Keratinocyte (primary cell): ENCODE data around the gene SERPINA5. TPM values are rescaled to one million over a fixed set of nuclear protein-coding genes. Genes with fewer than 3 reads are reported as not detected.

Experiments used
- DNase-seq: peaks from one replicate; pipeline ENCODE4 v3.0.0-alpha.2; 2011; ENCODE audit warnings: low read depth, missing footprints, low spot score
- FAIRE-seq: peaks from 2 replicates; lab custom pipeline; 2011; peaks lifted over from hg19 to GRCh38; lab: Jason Lieb, UNC
- H2AFZ ChIP-seq: 2 replicates; pipeline ENCODE4 v1.6.0; 2012; ENCODE audit warnings: low read length, control low read depth, inconsistent platforms; ENCODE audit not compliant: control insufficient read depth
- H3K27ac ChIP-seq: 2 replicates; pipeline ENCODE4 v1.5.1; 2011; ENCODE audit warnings: low read length; ENCODE audit not compliant: control insufficient read depth, insufficient read depth
- H3K27me3 ChIP-seq: 3 replicates; pipeline ENCODE4 v1.6.0; 2011; ENCODE audit warnings: low read length; ENCODE audit not compliant: control insufficient read depth, insufficient read depth; ENCODE audit errors: extremely low read depth
- H3K36me3 ChIP-seq, 2 experiments: 2 replicates in 1 of 2; 3 replicates in 1 of 2; pipeline ENCODE4 v1.5.1; 2011; ENCODE audit warnings: low read length in 2 of 2, mild to moderate bottlenecking in 1 of 2; ENCODE audit not compliant: control insufficient read depth in 2 of 2, insufficient read depth in 2 of 2; ENCODE audit errors: extremely low read depth in 1 of 2
- H3K4me1 ChIP-seq: 3 replicates; pipeline ENCODE4 v1.5.1; 2011; ENCODE audit warnings: low read length; ENCODE audit not compliant: control insufficient read depth, insufficient read depth; ENCODE audit errors: extremely low read depth
- H3K4me2 ChIP-seq: 3 replicates; pipeline ENCODE4 v1.6.0; 2011; ENCODE audit warnings: low read depth, low read length; ENCODE audit not compliant: control insufficient read depth, insufficient read depth; ENCODE audit errors: extremely low read depth
- H3K4me3 ChIP-seq, 3 experiments: fragments of 200-600 bp in 1 of 3; sonication (generic) in 1 of 3; 2 replicates in 2 of 3; 3 replicates in 1 of 3; pipeline ENCODE4 v1.5.1; 2011 to 2016; ENCODE audit warnings: low read length in 3 of 3, mild to moderate bottlenecking in 3 of 3, control low read depth in 2 of 3, inconsistent platforms in 1 of 3, low read depth in 1 of 3, mixed read lengths in 1 of 3, mixed run types in 1 of 3, moderate library complexity in 1 of 3; ENCODE audit not compliant: control insufficient read depth in 2 of 3, insufficient read depth in 2 of 3; ENCODE audit errors: extremely low read depth in 1 of 3
- H3K79me2 ChIP-seq: 2 replicates; pipeline ENCODE4 v1.6.0; 2012; ENCODE audit warnings: low read length; ENCODE audit not compliant: control insufficient read depth, insufficient read depth
- H3K9ac ChIP-seq: 3 replicates; pipeline ENCODE4 v1.6.0; 2011; ENCODE audit warnings: low read length; ENCODE audit not compliant: control insufficient read depth, insufficient read depth; ENCODE audit errors: extremely low read depth
- H3K9me1 ChIP-seq: 3 replicates; pipeline ENCODE4 v1.6.0; 2011; ENCODE audit warnings: low read length; ENCODE audit not compliant: control insufficient read depth, insufficient read depth; ENCODE audit errors: extremely low read depth
- H3K9me3 ChIP-seq: 2 replicates; pipeline ENCODE4 v1.5.1; 2012; ENCODE audit warnings: low read depth, low read length; ENCODE audit not compliant: control insufficient read depth
- H4K20me1 ChIP-seq: 3 replicates; pipeline ENCODE4 v1.6.0; 2011; ENCODE audit warnings: low read length; ENCODE audit not compliant: control insufficient read depth, insufficient read depth; ENCODE audit errors: extremely low read depth
- EZH2 ChIP-seq: IDR thresholded peaks from one replicate; pipeline ENCODE4 v1.6.1; 2012; ENCODE audit warnings: inconsistent platforms, mild to moderate bottlenecking, low read length, moderate library complexity
- dilution Hi-C: fragments of 300-500 bp; cut with MboI; formaldehyde crosslinking; loops from one replicate; pipeline ENCODE4 v1.7.0; 2020; ENCODE audit warnings: low sequenced_read_pairs; ENCODE audit not compliant: extremely low pct_ligation_motif_present
- polyA plus RNA-seq, 5 experiments: library from polyadenylated mRNA; depleted of rRNA in 3 of 5; stranded (reverse) in 3 of 5; stranded (forward) in 1 of 5; unstranded in 1 of 5; fragments of >200 nt; gene quantifications; 1 replicate in 1 of 5; 2 replicates in 3 of 5; 3 replicates in 1 of 5; pipeline versions ENCODE4 v1.2.1 to v1.2.3, GENCODE V29; 2011 to 2012; ENCODE audit warnings: missing spikeins in 2 of 5, low read depth in 1 of 5, low replicate concordance in 1 of 5
- TF ChIP-seq, protein P1 (sequence below), 3 experiments: IDR thresholded peaks in 1 of 3; conservative IDR thresholded peaks in 1 of 3; optimal IDR thresholded peaks in 1 of 3; 2 replicates in 2 of 3; 3 replicates in 1 of 3; pipeline versions ENCODE3 to v1.5.1; 2011; ENCODE audit warnings: low read length in 3 of 3, mild to moderate bottlenecking in 3 of 3, moderate library complexity in 2 of 3, control low read depth in 1 of 3, inconsistent platforms in 1 of 3; ENCODE audit not compliant: insufficient read depth in 2 of 3; ENCODE audit errors: extremely low read depth in 1 of 3

Gene SERPINA5
- polyA plus RNA-seq, 1 donor (not counting 4 experiments of a cell fraction or from before 2014, with no cell fraction given) = not detected

GRCh38 chr14:94601884-94602391, 20.7 kb downstream of the SERPINA5 start:
- Histone ChIP-seq H3K9me1 (no peaks in the 10 kb centered on the region), H3K4me1 (peaks cover 35% of the 10 kb centered on the region), H3K4me3 (no peak overlapping the region), H3K9me3 (no peaks in the 10 kb centered on the region), H3K27ac (peak overlapping the region; percentile 33), H3K4me2 (peak overlapping the region; percentile 50), H2AFZ (peak overlapping the region; percentile 74), H4K20me1 (no peaks in the 10 kb centered on the region), H3K79me2 (no peaks in the 10 kb centered on the region), H3K36me3 (no peaks in the 10 kb centered on the region), H3K9ac (no peak overlapping the region), H3K27me3 (no peaks in the 10 kb centered on the region)
- DNase-seq (no peak), FAIRE-seq (peak; percentile 88)
- dilution Hi-C loops = no loop called here
- no peak for TF ChIP-seq EZH2
- TF ChIP-seq, protein P1, sequence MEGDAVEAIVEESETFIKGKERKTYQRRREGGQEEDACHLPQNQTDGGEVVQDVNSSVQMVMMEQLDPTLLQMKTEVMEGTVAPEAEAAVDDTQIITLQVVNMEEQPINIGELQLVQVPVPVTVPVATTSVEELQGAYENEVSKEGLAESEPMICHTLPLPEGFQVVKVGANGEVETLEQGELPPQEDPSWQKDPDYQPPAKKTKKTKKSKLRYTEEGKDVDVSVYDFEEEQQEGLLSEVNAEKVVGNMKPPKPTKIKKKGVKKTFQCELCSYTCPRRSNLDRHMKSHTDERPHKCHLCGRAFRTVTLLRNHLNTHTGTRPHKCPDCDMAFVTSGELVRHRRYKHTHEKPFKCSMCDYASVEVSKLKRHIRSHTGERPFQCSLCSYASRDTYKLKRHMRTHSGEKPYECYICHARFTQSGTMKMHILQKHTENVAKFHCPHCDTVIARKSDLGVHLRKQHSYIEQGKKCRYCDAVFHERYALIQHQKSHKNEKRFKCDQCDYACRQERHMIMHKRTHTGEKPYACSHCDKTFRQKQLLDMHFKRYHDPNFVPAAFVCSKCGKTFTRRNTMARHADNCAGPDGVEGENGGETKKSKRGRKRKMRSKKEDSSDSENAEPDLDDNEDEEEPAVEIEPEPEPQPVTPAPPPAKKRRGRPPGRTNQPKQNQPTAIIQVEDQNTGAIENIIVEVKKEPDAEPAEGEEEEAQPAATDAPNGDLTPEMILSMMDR (optimal IDR thresholded peaks at IDR 0.05 in 1 of 3, IDR thresholded peaks at IDR 0.05 in 1 of 3, conservative IDR thresholded peaks at IDR 0.05 in 1 of 3; ENCODE audit: extremely low read depth in 1 of 3, insufficient read depth in 2 of 3, low read length in 3 of 3) = no peak

GRCh38 chr14:94602722-94603121, 21.5 kb downstream of the SERPINA5 start:
- dilution Hi-C loops = no loop called here
- Histone ChIP-seq H3K4me2 (no peak overlapping the region), H3K27me3 (no peaks in the 10 kb centered on the region), H2AFZ (no peak overlapping the region), H3K9me1 (no peaks in the 10 kb centered on the region), H3K27ac (no peak overlapping the region), H3K9ac (no peak overlapping the region), H3K4me1 (peaks cover 35% of the 10 kb centered on the region), H3K36me3 (no peaks in the 10 kb centered on the region), H3K9me3 (no peaks in the 10 kb centered on the region), H3K79me2 (no peaks in the 10 kb centered on the region), H4K20me1 (no peaks in the 10 kb centered on the region), H3K4me3 (no peak overlapping the region)
- DNase-seq (no peak), FAIRE-seq (no peak)
- no peak for TF ChIP-seq EZH2
- TF ChIP-seq, protein P1 (optimal IDR thresholded peaks at IDR 0.05 in 1 of 3, IDR thresholded peaks at IDR 0.05 in 1 of 3, conservative IDR thresholded peaks at IDR 0.05 in 1 of 3; ENCODE audit: extremely low read depth in 1 of 3, insufficient read depth in 2 of 3, low read length in 3 of 3) = no peak
